Measurements from ENCODE around the gene ADAMTS2. TPM values are rescaled to one million over a fixed set of nuclear protein-coding genes. Genes with fewer than 3 reads are reported as not detected.

Gene ADAMTS2
- total RNA-seq, 3 donors from 2014 or later (not counting 1 experiment from before 2014, with no cell fraction given), result 0.28 TPM; not detected in 2

DNA sequence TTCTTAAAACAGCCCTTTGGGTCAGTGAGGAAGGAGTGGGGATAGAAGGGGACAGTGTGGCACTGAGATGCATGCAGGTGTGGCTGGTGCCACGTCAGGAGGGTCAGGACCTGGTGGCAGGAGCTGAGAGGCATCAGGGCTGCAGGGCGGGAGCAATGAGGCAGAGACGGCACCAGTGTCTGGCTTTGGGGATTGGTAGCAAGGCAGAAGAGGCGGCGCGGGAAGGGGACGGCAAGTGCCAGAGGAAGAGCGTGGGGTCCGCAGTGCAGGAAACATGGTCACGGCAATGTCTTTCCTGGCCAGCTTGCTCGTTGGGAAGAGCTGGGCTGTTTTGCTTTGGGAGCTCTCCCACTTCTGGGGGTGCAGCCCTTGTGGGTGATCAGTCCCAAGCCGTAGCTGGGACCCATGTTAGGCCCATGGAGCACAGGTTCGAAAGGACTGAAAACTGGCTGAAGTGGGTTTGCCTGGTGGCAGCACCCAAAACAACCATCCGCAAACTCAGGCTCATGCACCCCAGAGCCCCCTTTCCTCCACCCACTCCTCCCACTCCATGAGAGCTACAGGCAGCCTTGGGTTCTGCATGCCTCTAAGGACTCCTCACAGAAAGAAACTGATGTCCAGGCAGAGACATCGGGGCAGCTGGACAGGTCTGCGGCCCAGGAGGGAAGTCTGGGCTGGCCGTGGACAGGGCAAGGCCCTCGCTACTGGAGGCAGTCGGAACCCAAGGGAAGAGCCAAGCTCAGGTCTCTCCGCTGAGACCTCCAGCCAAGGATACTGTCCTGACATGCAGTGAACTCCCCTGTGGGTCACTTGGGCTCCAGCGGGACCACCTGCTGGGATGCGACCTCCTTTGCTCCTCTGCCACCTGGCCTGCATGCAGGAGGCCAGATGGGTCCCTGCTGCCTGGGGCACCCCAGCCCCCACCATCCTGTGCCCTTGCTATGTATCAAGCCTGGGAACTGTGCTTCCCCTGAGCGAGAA is 180.6 kb downstream of the ADAMTS2 start:
- 85% methylated on average over 23 of the region's 23 CpGs for WGBS (ENCODE audit: insufficient coverage)
- intact Hi-C loops (cut with micrococcal nuclease), result loop anchor here (5.0 kb wide), 3 partner anchors 328 to 503 kb away; no protein-coding TSS in a partner anchor
- no peak for DNase-seq
- Histone ChIP-seq H3K27me3 (ENCODE audit: control insufficient read depth, insufficient read depth, low read length) (no peaks in the 10 kb centered on the region), H3K27ac (ENCODE audit: low read length) (no peak overlapping the region), H3K4me3 (ENCODE audit: low read length) (no peak overlapping the region), H3K4me1 (ENCODE audit: control insufficient read depth, insufficient read depth, low read length) (peaks cover 14% of the 10 kb centered on the region), H3K9me3 (ENCODE audit: control insufficient read depth, insufficient read depth, low read length) (no peaks in the 10 kb centered on the region), H3K36me3 (ENCODE audit: control insufficient read depth, insufficient read depth, low read length) (no peaks in the 10 kb centered on the region)
- Mint-ChIP-seq H3K27me3 (ENCODE audit: low read depth in 2 of 2) (peaks cover 0 to 2% of the 10 kb centered on the region in 2 donors), H3K9me3 (no peaks in the 10 kb centered on the region), H3K27ac (no peak overlapping the region), H3K4me3 (no peak overlapping the region), H3K4me1 (peaks cover 6 to 7% of the 10 kb centered on the region in 2 donors), H3K36me3 (no peaks in the 10 kb centered on the region)
- ATAC-seq, result no peak
- TF ChIP-seq, protein P1, sequence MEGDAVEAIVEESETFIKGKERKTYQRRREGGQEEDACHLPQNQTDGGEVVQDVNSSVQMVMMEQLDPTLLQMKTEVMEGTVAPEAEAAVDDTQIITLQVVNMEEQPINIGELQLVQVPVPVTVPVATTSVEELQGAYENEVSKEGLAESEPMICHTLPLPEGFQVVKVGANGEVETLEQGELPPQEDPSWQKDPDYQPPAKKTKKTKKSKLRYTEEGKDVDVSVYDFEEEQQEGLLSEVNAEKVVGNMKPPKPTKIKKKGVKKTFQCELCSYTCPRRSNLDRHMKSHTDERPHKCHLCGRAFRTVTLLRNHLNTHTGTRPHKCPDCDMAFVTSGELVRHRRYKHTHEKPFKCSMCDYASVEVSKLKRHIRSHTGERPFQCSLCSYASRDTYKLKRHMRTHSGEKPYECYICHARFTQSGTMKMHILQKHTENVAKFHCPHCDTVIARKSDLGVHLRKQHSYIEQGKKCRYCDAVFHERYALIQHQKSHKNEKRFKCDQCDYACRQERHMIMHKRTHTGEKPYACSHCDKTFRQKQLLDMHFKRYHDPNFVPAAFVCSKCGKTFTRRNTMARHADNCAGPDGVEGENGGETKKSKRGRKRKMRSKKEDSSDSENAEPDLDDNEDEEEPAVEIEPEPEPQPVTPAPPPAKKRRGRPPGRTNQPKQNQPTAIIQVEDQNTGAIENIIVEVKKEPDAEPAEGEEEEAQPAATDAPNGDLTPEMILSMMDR (IDR thresholded peaks at IDR 0.05), result no peak

- whole genome bisulfite sequencing (ENCODE audit: insufficient coverage), result 87% methylated on average over 15 of the region's 15 CpGs
- H3K4me3 Mint-ChIP-seq, result no peak overlapping the region
Measured at GRCh38 chr5:179163236-179164155, 181.8 kb downstream of the ADAMTS2 start.

DNA sequence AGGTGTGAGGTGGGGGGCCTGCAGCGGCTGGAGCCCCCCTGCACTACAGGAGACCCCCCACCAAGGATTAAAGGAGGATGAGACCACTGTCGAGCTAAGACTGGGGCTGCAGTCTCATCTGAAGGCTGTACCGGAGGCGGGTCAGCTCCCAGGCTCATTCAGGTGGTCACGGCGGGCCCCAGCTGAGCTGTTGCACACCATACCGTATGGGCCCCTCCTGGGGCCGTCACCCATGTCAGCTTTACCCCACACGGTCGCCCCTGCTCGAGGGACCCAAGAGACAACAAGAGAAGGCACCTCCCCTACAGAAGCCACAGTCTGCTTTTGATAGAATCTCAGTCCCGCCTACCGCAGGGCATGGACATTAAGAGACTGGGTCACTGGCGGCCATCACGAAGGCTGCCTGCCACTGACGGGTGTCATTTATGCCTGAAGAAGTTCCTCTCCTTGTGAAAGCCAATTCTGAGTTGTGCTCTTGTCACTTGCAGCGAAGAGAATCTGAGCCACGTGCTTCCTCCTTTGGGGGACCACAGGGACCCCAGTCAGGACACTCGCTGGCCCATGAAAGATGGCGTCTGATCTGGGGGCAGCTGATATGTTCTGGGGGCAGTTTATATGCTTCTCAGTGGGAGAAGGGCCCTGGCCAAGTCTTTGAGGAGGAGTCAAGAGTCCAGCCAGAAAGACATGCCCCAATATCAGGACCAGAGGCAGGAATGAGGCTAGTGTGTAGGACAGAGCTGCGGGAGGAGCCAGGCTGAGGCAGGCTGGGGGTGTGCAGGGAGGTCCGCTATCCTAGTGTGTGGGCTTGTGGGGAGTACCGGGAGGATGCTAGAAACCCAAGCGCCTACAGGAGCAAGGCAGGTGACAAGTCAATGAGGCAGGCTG is 182.7 kb downstream of the ADAMTS2 start:
- no peak overlapping the region for H3K4me3 Mint-ChIP-seq
- Histone ChIP-seq H3K27ac (ENCODE audit: low read length) (no peak overlapping the region), H3K4me1 (ENCODE audit: control insufficient read depth, insufficient read depth, low read length) (peaks cover 10% of the 10 kb centered on the region), H3K27me3 (ENCODE audit: control insufficient read depth, insufficient read depth, low read length) (no peaks in the 10 kb centered on the region), H3K9me3 (ENCODE audit: control insufficient read depth, insufficient read depth, low read length) (no peaks in the 10 kb centered on the region), H3K36me3 (ENCODE audit: control insufficient read depth, insufficient read depth, low read length) (no peaks in the 10 kb centered on the region), H3K4me3 (ENCODE audit: low read length) (no peak overlapping the region)
- no peaks in the 10 kb centered on the region for H3K36me3 Mint-ChIP-seq
- no peaks in the 10 kb centered on the region for H3K9me3 Mint-ChIP-seq
- H3K27me3 Mint-ChIP-seq (ENCODE audit: low read depth in 2 of 2), result no peaks in the 10 kb centered on the region
- peak in 1 of 2 donors; percentile 8 for DNase-seq
- TF ChIP-seq, protein P1 (IDR thresholded peaks at IDR 0.05), result no peak
- ATAC-seq, result no peak
- H3K27ac Mint-ChIP-seq, result no peak overlapping the region
- intact Hi-C loops (cut with micrococcal nuclease), result no loop called here
- 90% methylated on average over 24 of the region's 24 CpGs for WGBS (ENCODE audit: insufficient coverage)
- H3K4me1 Mint-ChIP-seq, result peaks cover 4 to 5% of the 10 kb centered on the region in 2 donors

More at GRCh38 chr5:179163236-179164155, 181.8 kb downstream of the ADAMTS2 start:
- intact Hi-C loops (cut with micrococcal nuclease), result no loop called here
- Mint-ChIP-seq H3K36me3 (no peaks in the 10 kb centered on the region), H3K27me3 (ENCODE audit: low read depth in 2 of 2) (no peaks in the 10 kb centered on the region), H3K27ac (no peak overlapping the region), H3K9me3 (no peaks in the 10 kb centered on the region), H3K4me1 (peaks cover 6 to 7% of the 10 kb centered on the region in 2 donors)
- Histone ChIP-seq H3K9me3 (ENCODE audit: control insufficient read depth, insufficient read depth, low read length) (no peaks in the 10 kb centered on the region), H3K27me3 (ENCODE audit: control insufficient read depth, insufficient read depth, low read length) (no peaks in the 10 kb centered on the region), H3K4me3 (ENCODE audit: low read length) (no peak overlapping the region), H3K27ac (ENCODE audit: low read length) (no peak overlapping the region), H3K4me1 (ENCODE audit: control insufficient read depth, insufficient read depth, low read length) (peaks cover 14% of the 10 kb centered on the region), H3K36me3 (ENCODE audit: control insufficient read depth, insufficient read depth, low read length) (no peaks in the 10 kb centered on the region)
- DNase-seq (no peak), ATAC-seq (no peak)
- TF ChIP-seq, protein P1 (IDR thresholded peaks at IDR 0.05), result no peak

Measured in natural killer cell (primary cell).